GM18907 (cell line): ENCODE measurements around the gene SLC27A4.
A peak's percentile ranks its signal among the peaks of the same experiment; 100 is the strongest.

Source experiments
- ATAC-seq: cut with Tn5 transposase; IDR thresholded peaks from one replicate; pipeline ENCODE4 v1.9.1; 2021; ENCODE audit warnings: mild to moderate bottlenecking, moderate library complexity; ENCODE audit not compliant: unreplicated experiment

The SLC27A4 gene

DNA sequence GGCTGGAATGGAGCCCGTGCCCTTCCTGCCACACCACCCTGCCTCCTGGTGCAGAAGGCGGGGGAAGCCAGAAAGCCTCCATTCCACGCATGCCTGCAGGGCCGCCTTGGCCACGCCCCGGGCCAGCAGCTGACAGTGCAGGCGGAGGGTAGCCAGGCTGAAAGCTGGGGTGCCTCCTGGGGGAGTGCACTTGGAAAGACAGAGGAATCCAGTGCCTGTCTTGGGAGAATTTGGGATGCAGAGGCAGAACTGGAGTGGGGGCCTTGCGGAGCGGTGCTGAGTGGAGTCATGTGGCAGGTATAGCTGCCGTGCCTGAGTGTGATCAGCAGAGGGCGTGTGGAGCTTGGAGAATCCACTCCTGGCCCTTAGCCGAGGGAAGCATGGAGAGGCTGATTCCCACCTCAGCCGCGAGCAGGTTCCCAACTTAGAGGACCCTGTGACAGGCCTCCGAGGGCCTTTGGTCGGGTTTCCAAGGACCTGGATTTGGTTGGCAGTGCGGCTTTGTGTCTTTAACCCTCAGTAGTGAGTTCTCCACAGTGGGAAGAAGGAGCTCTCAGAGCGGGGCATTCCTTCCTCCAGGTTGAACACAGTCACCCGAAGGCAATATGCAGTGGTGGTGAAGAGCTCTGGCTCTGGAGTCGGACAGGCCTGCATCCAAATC, 21.8 kb downstream of the SLC27A4 start:
- peak; percentile 53 for ATAC-seq

- ATAC-seq, result no peak
Observed at GRCh38 chr9:128362774-128363173, 22.4 kb downstream of the SLC27A4 start.

DNA sequence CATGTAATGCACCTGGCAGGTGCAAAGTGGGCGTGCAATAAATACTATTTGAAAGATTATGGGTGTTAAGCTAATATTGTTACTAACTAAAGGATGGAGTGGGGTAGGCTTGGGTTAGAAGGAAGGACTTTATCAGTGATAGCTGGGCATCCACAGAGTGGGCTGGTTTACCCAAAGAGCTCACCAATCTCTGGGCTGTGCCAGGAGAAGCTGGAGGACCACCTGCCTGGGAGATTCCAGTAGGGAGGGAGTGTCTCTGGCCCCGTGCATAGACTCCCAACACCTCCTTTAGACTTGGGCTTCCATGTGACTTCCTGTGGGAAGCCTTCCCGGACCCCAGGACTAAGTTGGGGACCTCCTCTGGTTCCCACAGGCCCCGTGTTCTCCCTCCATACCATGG, 25.2 kb downstream of the SLC27A4 start:
- no peak for ATAC-seq

GRCh38 chr9:128369024-128369706, 28.8 kb downstream of the SLC27A4 start:
- ATAC-seq, result no peak

DNA sequence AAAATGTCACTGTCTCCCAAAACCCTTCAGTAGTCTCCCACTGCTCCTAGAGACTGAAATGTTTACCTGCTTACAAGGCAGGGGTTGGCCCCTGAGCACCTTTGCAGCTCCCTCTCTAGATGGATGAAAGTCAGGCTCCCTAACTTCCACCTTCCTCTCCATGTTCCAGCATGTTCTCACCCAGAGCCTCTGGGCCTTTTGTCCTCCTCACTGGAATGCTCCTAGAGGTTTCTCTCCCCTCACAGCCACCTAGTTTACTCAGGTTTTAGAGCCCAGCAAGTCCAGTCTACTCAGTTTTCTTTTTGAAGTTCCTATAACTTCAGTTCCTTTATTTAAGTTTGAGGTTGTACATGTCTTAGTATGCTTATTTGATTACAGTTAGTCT, 30.0 kb downstream of the SLC27A4 start:
- peak; percentile 10 for ATAC-seq

DNA sequence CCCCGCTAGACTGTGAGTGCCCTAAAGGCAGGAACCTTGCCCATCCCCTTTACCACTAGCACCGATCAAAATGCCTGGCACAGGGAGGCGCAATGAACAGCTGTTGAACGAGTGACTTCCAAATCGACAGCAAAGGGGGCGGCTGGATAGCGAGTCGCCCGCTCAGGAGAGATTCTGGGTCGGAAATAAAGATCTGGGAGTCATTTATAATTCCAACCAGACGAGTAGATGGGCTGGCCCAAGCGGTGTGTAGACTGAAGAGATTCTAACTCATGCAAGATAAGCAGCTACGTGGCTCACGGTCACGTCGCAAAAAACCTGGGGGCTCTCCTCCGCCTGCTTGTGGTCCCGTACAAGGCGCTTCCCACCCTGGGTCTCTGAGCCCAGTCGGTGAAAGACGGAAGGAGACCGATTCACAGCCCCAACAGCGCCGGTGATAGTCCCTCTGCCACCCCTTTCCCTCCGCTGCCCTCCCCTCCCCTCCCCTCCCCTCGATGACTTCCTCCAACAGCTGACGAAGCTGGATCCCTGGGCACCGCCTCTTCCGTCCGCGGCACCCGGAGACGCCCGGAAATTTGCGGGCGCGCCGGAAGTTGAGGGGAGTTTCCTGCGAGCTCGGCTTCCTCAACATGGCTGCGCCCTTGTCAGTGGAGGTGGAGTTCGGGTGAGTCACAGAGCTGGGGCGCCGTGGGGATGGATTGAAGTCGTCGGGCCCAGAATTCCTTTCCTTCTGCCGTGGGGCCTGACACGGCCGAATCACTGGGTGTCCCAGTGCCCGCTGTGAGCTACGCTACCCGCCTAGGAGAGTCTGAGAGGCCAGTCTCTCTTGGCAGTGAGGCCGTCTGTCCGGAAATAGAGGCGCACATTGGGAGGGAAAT, 30.7 kb downstream of the SLC27A4 start, which contains the start of gene URM1:
Gene URM1 (plus strand): TSS at position 623 of the 878 bp plus-strand sequence. CDS start 7 bp downstream, at position 630.
- ATAC-seq, result peak; percentile 82

DNA sequence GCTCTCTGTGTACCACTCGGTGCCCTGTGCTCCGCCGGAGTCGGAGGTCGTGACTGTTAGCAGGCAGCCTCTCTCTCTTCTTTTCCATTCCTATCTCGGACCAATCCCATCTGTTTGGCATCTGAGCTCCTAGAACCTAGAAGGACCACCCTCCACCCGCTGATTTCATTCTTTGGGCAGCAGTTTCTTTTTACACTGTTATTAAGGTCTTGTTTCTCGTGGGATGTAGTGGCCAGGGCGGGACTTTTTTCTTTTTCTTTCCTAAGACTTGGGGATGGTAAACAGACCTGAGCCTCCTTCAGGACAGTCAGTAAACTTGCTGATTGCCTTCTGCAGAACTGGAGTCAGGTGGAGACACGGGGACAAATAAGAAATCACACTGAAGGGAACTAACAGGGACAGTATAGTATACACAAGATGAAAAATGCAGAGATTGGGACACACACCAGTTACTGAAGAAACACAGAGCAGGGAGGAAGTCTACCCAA, 31.3 kb downstream of the SLC27A4 start:
- ATAC-seq, result no peak

DNA sequence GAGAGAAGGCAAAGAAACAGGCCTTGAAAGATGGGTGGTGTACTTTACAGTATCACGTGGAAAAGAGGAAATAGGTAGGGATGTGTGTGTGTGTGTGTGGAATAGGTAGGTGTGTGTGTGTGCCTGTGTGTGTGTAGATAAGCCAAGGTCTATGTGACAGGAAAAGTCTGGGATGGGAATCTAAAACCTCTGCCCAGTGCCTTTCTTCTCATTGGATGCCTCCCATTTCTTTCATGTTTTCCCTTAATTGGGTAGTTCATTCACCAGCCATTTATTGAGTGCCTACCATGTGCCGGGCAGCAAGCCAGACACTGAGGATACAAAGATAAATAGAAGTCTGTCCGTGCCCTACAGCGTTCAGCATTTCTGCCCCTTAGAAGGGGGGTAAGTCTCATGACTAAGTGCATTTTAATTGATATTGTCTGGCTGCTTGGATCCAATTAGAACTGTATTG, 31.9 kb downstream of the SLC27A4 start:
- ATAC-seq, result no peak

GRCh38 chr9:128372784-128373183, 32.5 kb downstream of the SLC27A4 start:
- no peak for ATAC-seq

- ATAC-seq, result no peak
Observed at GRCh38 chr9:128374221-128374675, 33.9 kb downstream of the SLC27A4 start.

- no peak for ATAC-seq
Observed at GRCh38 chr9:128375865-128376264, 35.5 kb downstream of the SLC27A4 start.

GRCh38 chr9:128382261-128382660, 41.9 kb downstream of the SLC27A4 start:
- no peak for ATAC-seq

GRCh38 chr9:128383007-128383753, 42.9 kb downstream of the SLC27A4 start:
- no peak for ATAC-seq

- no peak for ATAC-seq
Observed at GRCh38 chr9:128383791-128384190, 43.5 kb downstream of the SLC27A4 start.

DNA sequence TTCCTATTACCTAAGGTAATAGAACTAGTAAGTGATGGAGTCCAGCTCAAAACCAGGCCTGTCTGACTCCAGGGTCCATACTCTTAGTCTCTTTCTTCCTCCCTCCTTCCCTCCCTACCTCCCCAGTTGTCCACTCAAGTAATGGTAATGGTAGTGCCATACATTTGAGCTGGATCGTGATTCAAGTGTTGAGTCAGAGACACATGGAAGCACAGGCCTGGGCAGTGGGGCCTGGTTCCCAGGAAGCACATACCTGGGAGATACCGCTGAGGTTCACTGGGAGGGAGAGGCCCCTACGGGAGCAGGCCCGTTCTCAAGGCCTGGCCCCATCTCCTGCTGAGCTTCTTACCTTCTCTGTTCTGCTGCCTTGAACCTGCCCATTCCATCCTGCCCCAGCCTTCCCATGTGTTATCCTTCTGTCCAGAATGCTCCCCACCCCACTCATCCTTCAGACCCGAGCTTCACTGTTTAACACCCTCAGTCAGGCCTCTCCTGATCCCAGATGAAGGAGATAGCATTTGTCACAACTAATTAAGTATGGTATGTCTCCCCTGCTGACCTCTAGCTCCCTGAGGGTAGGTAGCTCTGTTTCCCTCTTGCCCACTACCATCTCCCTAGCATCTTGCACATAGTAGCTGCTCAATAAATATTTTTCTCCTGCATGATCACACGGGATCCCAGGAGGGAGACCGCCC, 44.6 kb downstream of the SLC27A4 start:
- no peak for ATAC-seq

- ATAC-seq, result no peak
Observed at GRCh38 chr9:128385496-128386460, 45.5 kb downstream of the SLC27A4 start.

GRCh38 chr9:128388150-128388549, 47.8 kb downstream of the SLC27A4 start:
- no peak for ATAC-seq

GRCh38 chr9:128389395-128390149, 49.2 kb downstream of the SLC27A4 start:
- no peak for ATAC-seq
